Forelimb muscle (tissue), 1 donor: ENCODE data around the gene ATP6V0E1. TPM values are rescaled to one million over a fixed set of nuclear protein-coding genes. Genes with fewer than 3 reads are reported as not detected.
"Not testable (repeated sequence)": the region's sequence is repeated elsewhere in the genome, so short reads cannot be mapped to it uniquely, and the experiment has no call there.

Source experiments
- DNase-seq: peaks from one replicate; pipeline ENCODE4 v3.0.0-alpha.2; 2013; ENCODE audit warnings: low read depth
- polyA plus RNA-seq: library from polyadenylated mRNA; unstranded; fragments of 120-200 nt; gene quantifications from one replicate; pipeline ENCODE4 v1.2.1, GENCODE V29; 2013; ENCODE audit not compliant: insufficient read length

Gene ATP6V0E1
- polyA plus RNA-seq, 1 donor, result 89.0 TPM

- no peak for DNase-seq
Measured at GRCh38 chr5:173035904-173036707, 52.5 kb downstream of the ATP6V0E1 start.

- DNase-seq, result no peak
Measured at GRCh38 chr5:173039188-173039587, 55.6 kb downstream of the ATP6V0E1 start.

- DNase-seq, result no peak
Measured at GRCh38 chr5:173039964-173040363, 56.4 kb downstream of the ATP6V0E1 start.

GRCh38 chr5:173041881-173042762 lies 58.6 kb downstream of the ATP6V0E1 start:
- DNase-seq, result no peak

GRCh38 chr5:173042763-173043107 lies 59.2 kb downstream of the ATP6V0E1 start:
- no peak for DNase-seq

GRCh38 chr5:173045474-173045873 lies 61.9 kb downstream of the ATP6V0E1 start:
- DNase-seq, result no peak

- not testable (repeated sequence) for DNase-seq
Measured at GRCh38 chr5:173047096-173047837, 63.7 kb downstream of the ATP6V0E1 start.

- no peak for DNase-seq
Measured at GRCh38 chr5:173047838-173048105, 64.2 kb downstream of the ATP6V0E1 start.

- no peak for DNase-seq
Measured at GRCh38 chr5:173050791-173051190, 67.2 kb downstream of the ATP6V0E1 start.

- no peak for DNase-seq
Measured at GRCh38 chr5:173051746-173052145, 68.2 kb downstream of the ATP6V0E1 start.

GRCh38 chr5:173053041-173053440 lies 69.5 kb downstream of the ATP6V0E1 start:
- DNase-seq, result no peak

GRCh38 chr5:173055042-173055721 lies 71.6 kb downstream of the ATP6V0E1 start:
- no peak for DNase-seq

GRCh38 chr5:173055722-173055982 lies 72.1 kb downstream of the ATP6V0E1 start:
- no peak for DNase-seq

- peak; percentile 85 for DNase-seq
Measured at GRCh38 chr5:173055983-173056782, 72.6 kb downstream of the ATP6V0E1 start, which contains the start of gene CREBRF. CREBRF (plus strand) TSS chr5:173056352; CDS start chr5:173080776, 24,424 bp downstream.

GRCh38 chr5:173056783-173057061 lies 73.2 kb downstream of the ATP6V0E1 start:
- DNase-seq, result peak; percentile 31

- peak; percentile 95 for DNase-seq
Measured at GRCh38 chr5:173057062-173057924, 73.7 kb downstream of the ATP6V0E1 start.

- DNase-seq, result no peak
Measured at GRCh38 chr5:173062141-173062540, 78.6 kb downstream of the ATP6V0E1 start.

GRCh38 chr5:173065155-173065554 lies 81.6 kb downstream of the ATP6V0E1 start:
- no peak for DNase-seq

- DNase-seq, result no peak
Measured at GRCh38 chr5:173069671-173070070, 86.1 kb downstream of the ATP6V0E1 start.

GRCh38 chr5:173075137-173075843 lies 91.7 kb downstream of the ATP6V0E1 start:
- no peak for DNase-seq
